Cardiac muscle cell (in vitro differentiated cells and primary cell): Measurements from ENCODE around the gene TRPV5. TPM values are rescaled to one million over a fixed set of nuclear protein-coding genes. Genes with fewer than 3 reads are reported as not detected.

Experiments used
- DNase-seq, 2 donors: peaks; one replicate each; pipeline versions ENCODE4 v3.0.0 to v3.0.0-alpha.2; 2010 to 2017; ENCODE audit warnings: low read depth in 1 of 2, low spot score in 1 of 2
- H3K27ac ChIP-seq: fragments of 200-600 bp; sonication (generic); 2 replicates; pipeline ENCODE4 v1.5.1; 2016
- H3K27me3 ChIP-seq: fragments of 200-600 bp; sonication (generic); 2 replicates; pipeline ENCODE4 v1.6.0; 2016; ENCODE audit warnings: control low read depth
- H3K36me3 ChIP-seq: fragments of 200-600 bp; sonication (generic); 2 replicates; pipeline ENCODE4 v1.5.1; 2016; ENCODE audit warnings: control low read depth
- H3K4me1 ChIP-seq: fragments of 200-600 bp; sonication (generic); 2 replicates; pipeline ENCODE4 v1.8.1; 2017; ENCODE audit warnings: low read depth, mild to moderate bottlenecking, mixed run types
- H3K4me3 ChIP-seq: fragments of 200-600 bp; sonication (generic); 2 replicates; pipeline ENCODE4 v1.5.1; 2016; ENCODE audit warnings: mild to moderate bottlenecking
- H3K9me3 ChIP-seq: fragments of 200-600 bp; sonication (generic); 2 replicates; pipeline ENCODE4 v1.5.1; 2017; ENCODE audit warnings: low read depth, mild to moderate bottlenecking, control low read depth
- CTCF ChIP-seq: IDR thresholded peaks from 2 replicates; pipeline ENCODE4 v1.5.1; 2012; ENCODE audit warnings: low read depth, mild to moderate bottlenecking, low read length
- polyA plus RNA-seq: library from polyadenylated mRNA; unstranded; fragments of >200 nt; fragmentation: Nextera tagmentation; extraction: Ambion mirVana; gene quantifications from 2 replicates; pipeline ENCODE4 v1.2.1, GENCODE V29; 2016
- total RNA-seq: library from RNA; depleted of rRNA; stranded (reverse); fragments of >200 nt; gene quantifications from 2 replicates; pipeline ENCODE4 v1.2.3, GENCODE V29; 2016

The TRPV5 gene
- total and polyA plus RNA-seq, 2 experiments from 2014 or later: not detected

DNA sequence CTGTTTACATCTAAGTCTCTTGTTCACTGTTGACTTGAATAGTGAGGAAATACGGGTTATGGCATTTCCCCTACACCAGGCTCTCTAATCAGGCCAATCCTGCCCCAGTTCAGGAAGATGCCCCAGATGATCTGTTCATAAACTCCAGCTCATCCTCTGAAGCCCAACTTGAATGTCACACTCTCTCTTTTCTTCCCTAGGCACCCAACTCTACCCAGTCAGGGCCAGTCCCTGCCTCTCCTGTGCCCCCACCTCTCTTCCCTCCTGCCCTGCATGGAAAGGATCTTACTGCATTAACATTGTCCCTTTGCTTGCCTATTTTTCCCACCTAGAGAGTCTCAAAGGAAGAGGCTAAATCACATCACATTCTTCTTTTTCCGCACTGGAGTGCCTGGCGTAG lies 37.4 kb downstream of the TRPV5 start:
- Histone ChIP-seq H3K4me1 (no peaks in the 10 kb centered on the region), H3K27me3 (no peaks in the 10 kb centered on the region), H3K9me3 (no peaks in the 10 kb centered on the region), H3K27ac (no peak overlapping the region), H3K36me3 (no peaks in the 10 kb centered on the region), H3K4me3 (no peak overlapping the region)
- DNase-seq: no peak
- TF ChIP-seq CTCF: no peak

- TF ChIP-seq CTCF: no peak
- Histone ChIP-seq H3K27ac (no peak overlapping the region), H3K4me3 (no peak overlapping the region), H3K27me3 (no peaks in the 10 kb centered on the region), H3K36me3 (no peaks in the 10 kb centered on the region), H3K9me3 (no peaks in the 10 kb centered on the region), H3K4me1 (no peaks in the 10 kb centered on the region)
- DNase-seq: no peak
These were observed 38.5 kb downstream of the TRPV5 start for GRCh38 chr7:142894985-142895593.

GRCh38 chr7:142894112-142894984 lies 39.2 kb downstream of the TRPV5 start:
- Histone ChIP-seq H3K36me3 (no peaks in the 10 kb centered on the region), H3K27me3 (no peaks in the 10 kb centered on the region), H3K9me3 (no peaks in the 10 kb centered on the region), H3K27ac (no peak overlapping the region), H3K4me3 (no peak overlapping the region), H3K4me1 (no peaks in the 10 kb centered on the region)
- no peak for TF ChIP-seq CTCF
- DNase-seq: no peak

DNA sequence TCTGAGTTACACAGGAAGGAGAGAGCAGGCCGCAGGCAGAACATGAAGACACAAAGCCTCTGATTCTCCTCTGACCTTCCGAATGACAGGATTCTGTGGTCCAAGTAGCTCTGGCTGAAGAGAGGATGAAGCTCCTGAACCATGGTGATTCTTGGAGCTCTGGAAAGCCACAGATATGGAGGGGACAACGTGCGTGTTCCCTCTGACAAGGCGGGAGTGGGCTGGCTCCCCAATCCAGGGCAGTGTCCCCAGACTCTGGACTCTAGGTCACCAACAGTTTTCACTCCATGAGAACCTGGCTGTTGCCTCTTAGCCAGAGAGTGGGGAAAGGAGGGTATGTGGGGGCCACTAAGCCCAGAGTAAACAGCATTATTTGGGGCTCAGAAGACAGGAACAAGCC lies 40.6 kb downstream of the TRPV5 start:
- no peak for TF ChIP-seq CTCF
- DNase-seq: no peak
- H3K4me1 ChIP-seq: no peaks in the 10 kb centered on the region

DNA sequence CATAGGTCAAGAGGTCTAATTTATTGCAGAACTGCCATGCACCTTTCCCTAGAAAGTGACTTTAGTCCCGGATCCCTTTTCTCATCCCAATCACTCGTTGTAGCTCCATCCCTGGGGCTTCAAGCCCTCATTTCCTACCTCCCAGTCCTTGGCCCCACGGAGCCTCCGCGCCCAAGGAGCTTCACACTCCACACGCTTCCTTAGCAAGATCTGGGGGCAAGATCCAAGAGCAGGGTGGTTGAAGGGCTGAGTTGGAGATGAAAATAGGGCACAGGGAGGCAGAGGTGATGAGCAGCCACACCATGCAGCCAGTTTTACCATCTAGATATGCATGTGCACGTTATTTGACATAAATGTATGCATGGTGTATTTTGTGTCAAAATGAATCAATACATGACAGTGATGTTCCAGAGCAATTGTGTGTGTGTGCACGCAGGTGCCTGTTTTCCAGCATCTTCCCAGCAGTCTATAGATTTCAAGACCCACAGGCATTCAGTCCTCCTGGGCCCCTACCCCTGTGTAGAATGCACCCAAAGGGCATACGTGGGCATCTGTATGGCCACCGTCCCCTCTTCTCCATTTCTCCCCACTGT lies 42.0 kb downstream of the TRPV5 start:
- no peaks in the 10 kb centered on the region for H3K4me1 ChIP-seq
- DNase-seq: no peak
- H3K27ac ChIP-seq: no peak overlapping the region
- H3K27me3 ChIP-seq: no peaks in the 10 kb centered on the region
- TF ChIP-seq CTCF: no peak
- H3K9me3 ChIP-seq: no peaks in the 10 kb centered on the region
- no peak overlapping the region for H3K4me3 ChIP-seq
- no peaks in the 10 kb centered on the region for H3K36me3 ChIP-seq

More for the DNA sequence above, 40.6 kb downstream of the TRPV5 start:
- no peak overlapping the region for H3K4me3 ChIP-seq
- no peaks in the 10 kb centered on the region for H3K27me3 ChIP-seq
- H3K36me3 ChIP-seq: no peaks in the 10 kb centered on the region
- no peaks in the 10 kb centered on the region for H3K9me3 ChIP-seq
- no peak overlapping the region for H3K27ac ChIP-seq
